ENCODE measurements around the gene CCDC122.
"Not testable (repeated sequence)": the region's sequence is repeated elsewhere in the genome, so short reads cannot be mapped to it uniquely, and the experiment has no call there.

Gene CCDC122

GRCh38 chr13:43877326-43877725, 2.2 kb downstream of the CCDC122 start:
- DNase-seq (ENCODE audit: low spot score), result no peak

GRCh38 chr13:43876366-43876765, 3.2 kb downstream of the CCDC122 start:
- no peak for DNase-seq (ENCODE audit: low spot score)

- DNase-seq (ENCODE audit: low spot score), result no peak
Measured at GRCh38 chr13:43874504-43875092, 4.9 kb downstream of the CCDC122 start.

DNA sequence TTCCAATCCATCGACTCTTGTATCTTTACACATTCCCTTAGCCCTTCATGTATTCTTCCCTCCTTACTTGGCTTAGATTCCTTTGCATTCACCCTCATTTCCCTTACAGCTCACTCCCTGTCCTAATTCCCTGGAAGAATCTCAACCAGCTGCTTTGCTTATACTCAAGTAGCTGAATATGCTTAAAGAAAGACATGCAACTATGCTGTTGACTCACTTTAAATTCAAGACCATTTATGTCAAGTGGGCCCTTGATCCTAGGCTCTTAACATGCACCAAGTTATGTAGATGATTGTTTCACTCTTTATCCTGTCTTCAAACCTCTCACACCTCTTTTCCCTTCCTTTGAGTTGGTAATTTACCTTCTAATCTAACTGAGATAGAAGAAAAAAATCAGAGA, 7.4 kb downstream of the CCDC122 start:
- DNase-seq (ENCODE audit: low spot score), result no peak

- DNase-seq (ENCODE audit: low spot score), result peak; percentile 38
Measured at GRCh38 chr13:43865892-43866291, 13.6 kb downstream of the CCDC122 start.

- no peak for DNase-seq (ENCODE audit: low spot score)
Measured at GRCh38 chr13:43864921-43865320, 14.6 kb downstream of the CCDC122 start.

- DNase-seq (ENCODE audit: low spot score), result no peak
Measured at GRCh38 chr13:43861863-43862262, 17.7 kb downstream of the CCDC122 start.

- no peak for DNase-seq (ENCODE audit: low spot score)
Measured at GRCh38 chr13:43852923-43853404, 26.6 kb downstream of the CCDC122 start.

DNA sequence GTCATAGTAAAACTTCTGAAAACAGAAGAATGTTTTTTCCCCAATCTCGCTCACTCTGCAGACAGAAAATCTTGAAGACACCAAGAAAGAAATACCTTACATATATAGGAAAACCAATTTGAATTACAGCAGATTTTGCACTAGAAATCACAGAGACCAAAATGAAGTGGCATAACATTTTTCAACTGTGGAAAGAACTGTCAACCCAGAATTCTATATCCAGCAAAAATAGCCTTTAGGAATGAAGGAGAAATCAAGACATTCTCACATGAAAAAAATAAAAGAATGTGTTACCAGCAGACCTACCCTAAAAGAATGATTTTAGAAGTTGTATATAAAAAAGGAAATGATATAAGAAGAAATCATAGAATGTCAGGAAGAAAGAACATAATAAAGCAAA, 28.7 kb downstream of the CCDC122 start:
- DNase-seq (ENCODE audit: low spot score), result no peak

DNA sequence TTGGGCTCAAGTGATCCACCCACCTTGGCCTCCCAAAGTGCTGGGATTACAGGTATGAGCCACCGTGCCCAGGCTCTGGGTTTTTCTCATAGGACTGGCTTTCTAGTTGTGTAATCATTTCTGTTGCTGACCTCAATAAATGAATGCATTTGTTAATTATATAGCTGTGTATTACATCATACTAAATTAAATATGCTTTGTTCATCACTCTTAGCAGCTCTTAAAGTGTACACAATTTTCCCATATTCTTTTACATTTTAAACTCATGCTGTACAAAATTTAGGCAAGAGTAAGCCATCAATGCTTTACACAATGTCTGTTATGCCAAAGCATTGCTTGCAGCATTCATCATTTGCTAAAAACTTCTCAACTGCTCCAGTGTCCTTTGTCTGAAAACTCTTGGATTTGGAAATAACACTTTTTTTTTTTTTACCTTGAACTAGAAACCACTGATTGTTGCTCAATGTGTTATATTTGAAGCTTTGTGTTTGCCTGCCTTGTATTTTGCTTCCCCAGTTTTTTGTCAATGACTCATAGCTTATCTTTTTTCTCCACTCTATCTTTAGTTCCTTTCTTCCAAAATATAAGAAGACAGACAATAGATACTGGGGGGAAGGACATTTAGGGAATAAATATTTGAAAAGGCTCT, 31.4 kb downstream of the CCDC122 start:
- DNase-seq (ENCODE audit: low spot score), result peak; percentile 14

DNA sequence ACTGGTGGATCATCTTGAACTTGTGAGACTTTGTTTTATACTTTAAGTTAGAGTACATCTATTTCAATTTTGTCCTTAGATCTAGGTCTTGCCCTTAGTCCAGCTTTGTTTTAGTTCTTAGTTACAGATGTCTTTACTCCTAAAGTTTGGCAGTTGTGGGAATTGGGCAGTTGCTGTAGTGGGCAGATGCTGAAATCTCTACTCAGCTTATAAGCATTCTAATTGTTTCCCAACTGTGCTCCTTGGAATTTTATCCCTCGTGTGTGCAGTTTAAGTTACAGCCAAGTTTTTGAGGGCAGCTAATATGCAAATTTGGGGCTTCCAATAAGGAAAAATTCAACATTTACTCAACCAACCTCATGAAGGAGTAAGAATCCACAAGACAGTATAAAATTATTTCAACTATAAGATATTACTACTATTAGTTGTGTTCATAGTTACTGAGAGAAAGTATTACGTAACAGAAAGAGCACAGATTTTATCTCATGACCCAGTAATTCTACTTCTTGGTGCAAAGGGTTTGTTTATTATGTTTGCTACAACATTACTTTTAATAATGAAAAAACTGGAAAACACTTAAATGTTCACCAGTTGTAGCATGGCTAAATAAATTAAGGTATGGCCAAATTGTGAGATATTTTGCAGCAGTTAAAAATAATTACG, 32.9 kb downstream of the CCDC122 start:
- peak; percentile 29 for DNase-seq (ENCODE audit: low spot score)

GRCh38 chr13:43838909-43839308, 40.6 kb downstream of the CCDC122 start:
- no peak for DNase-seq (ENCODE audit: low spot score)

DNA sequence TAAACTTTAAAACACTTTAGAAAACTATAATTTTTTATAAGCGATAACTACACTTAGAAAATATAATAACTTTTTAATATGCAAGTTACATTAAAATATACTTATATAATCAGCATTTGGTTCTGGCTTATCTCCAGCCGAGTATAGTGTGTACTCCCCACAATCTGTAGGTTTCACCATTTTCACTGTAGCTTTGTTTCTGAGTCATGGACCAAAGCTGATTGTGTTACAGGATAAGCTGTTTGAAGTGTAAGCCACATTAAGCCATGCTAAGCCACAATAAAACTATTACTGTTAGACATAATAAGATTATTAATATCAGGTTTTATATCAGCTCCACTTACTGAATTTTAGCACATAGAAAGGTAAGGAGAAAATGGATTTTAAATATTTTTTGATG, 43.8 kb downstream of the CCDC122 start:
- no peak for DNase-seq (ENCODE audit: low spot score)

DNA sequence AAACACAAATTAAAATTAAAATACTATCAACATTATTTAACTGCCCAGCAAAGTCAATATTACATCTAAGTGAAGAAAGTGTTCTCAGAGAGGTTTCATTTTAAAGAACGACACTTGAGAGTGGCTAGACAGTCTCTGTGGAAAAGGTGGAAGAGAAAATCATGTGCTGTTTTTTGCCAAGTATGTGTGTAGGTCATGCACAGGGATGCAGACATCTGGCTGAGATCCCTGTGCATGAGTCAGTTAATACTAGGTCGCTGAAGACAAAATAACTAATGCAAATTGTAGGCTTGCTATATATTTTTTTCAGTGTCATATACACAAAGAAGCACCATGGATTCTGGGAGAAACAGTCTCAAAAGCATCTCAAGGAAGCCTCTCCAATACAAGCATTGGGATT, 48.5 kb downstream of the CCDC122 start:
- DNase-seq (ENCODE audit: low spot score), result no peak

DNA sequence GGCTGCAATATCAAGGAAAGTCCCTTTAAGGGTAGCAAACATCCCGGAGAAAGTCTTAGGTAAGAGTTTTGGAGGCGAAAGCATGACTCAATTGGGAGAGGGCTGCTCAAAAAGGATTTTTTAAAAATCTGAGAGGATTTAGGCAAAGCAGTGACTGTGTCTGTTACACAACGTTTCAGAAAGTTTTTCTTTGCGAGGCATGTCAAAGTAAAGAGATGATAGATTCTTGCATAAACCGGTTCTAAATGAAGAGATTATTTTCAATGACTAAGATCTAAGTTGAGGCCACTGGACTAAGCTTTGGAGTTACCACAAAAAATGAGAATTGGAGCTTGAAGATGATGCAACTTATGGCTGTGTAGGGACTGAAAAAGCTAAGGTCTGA, 49.1 kb downstream of the CCDC122 start:
- peak; percentile 20 for DNase-seq (ENCODE audit: low spot score)

DNA sequence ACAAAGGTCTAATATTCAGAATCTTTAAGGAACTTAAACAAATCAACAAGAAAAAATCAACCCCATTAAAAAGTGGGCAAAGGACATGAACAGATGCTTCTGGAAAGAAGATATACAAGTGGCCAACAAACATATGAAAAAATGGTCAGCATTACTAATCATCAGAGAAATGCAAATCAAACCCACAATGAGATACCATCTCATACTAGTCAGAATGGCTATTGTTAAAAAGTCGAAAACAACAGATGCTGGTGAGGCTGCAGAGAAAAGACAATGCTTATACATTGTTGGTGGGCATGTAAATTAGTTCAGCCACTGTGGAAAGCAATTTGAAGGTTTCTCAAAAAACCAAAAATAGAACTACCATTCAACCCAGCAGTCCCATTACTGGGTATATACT, 54.9 kb downstream of the CCDC122 start:
- not testable (repeated sequence) for DNase-seq (ENCODE audit: low spot score)

DNA sequence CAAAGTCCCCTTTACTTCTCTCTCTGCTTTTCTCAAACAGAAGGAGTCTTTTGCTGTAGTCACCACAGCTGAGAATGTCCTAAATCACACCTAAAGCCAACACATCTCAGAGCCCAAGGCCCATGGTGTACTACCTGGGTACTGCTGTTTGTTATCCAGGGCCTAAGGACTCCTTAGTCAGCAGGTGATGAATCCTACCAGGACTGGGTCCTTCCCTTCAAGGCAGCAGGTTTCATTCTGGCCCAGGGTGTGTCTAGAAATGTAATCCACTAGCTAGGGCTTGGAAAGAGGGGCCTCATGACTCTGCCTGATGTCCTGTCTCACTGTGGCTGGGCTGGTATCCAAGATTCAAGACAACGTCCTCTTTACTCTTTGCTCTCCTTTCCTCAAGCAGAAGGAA, 56.6 kb downstream of the CCDC122 start:
- no peak for DNase-seq (ENCODE audit: low spot score)

DNA sequence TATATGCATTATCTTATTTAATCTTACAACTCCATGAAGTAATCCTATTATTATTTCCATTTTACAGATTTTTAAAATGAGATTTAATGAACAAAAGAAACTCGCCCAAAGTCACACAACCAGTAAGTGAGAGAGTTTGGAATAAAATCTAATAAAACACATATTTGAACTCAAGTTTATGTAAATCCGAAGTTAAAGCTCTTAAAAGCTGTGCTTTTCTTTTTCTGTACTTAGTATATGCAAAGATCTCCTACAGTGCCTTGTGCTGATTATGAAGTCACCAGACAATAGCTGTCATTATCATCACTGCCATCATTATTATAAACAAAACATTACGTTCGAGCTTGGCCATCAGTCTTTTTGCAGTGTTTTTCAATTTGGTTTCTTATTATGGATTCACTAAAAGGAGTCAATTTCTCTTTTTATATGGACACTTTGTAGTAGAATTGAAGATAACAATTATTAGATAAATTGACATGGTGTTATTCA, 63.1 kb downstream of the CCDC122 start:
- DNase-seq (ENCODE audit: low spot score), result no peak

GRCh38 chr13:43815204-43815603, 64.3 kb downstream of the CCDC122 start:
- DNase-seq (ENCODE audit: low spot score), result peak; percentile 57

- no peak for DNase-seq (ENCODE audit: low spot score)
Measured at GRCh38 chr13:43808676-43809075, 70.9 kb downstream of the CCDC122 start.

DNA sequence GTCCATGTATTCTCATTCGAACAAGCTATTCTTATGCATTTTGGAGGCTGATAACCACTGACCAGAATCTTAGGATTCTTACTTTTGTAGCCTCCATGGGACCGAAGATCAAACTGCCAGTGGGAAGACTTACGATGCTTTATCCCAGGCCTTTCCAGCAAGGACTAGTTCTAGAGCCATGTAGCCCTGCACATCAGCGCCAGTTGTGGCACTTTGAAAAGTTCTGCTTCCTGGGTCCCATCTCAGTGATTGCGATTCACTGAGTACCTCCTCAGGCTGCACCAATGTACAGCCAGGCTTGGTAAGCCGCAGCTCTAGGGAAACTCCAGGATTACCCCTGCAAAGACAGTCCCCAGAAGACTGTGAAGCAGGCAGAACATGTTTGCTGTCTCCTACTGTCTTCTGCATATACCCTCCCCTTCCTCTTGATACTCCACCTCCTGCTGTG, 73.8 kb downstream of the CCDC122 start:
- DNase-seq (ENCODE audit: low spot score), result no peak

- peak; percentile 65 for DNase-seq (ENCODE audit: low spot score)
Measured at GRCh38 chr13:43805071-43805468, 74.5 kb downstream of the CCDC122 start.

DNA sequence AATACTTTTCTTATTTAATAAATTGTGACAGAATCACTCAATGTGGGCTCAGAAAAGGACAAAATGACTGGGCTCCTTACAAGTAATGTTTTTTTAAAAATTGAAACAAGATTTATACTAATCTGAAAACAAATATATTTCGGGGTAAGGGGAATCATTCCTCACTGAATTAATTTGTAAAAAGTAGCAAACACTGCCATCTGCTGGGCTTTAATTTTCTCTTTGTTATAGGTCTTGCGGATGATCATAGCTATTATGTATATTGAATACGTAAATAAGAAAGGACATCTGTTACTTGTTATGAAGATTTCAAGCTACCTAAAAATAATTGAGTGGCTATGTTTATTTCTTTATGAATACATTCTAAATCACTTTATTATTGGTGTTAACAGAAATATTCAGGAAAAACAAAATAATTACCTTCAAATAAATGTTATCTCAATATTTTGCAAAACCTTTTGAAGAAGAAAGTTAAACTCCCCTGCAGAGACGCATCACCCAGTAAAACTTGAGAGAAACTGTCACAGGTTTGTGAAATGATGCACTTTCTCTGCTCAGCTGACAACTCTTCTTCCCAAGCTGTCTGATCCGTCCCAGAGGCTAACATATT, 75.0 kb downstream of the CCDC122 start:
- peak; percentile 28 for DNase-seq (ENCODE audit: low spot score)

Measured in AG08396 (cell line).